SU-DHL-6 (cell line): ENCODE results near the gene AFAP1.

ENCODE experiments used
- CTCF ChIP-seq: fragments of 200-600 bp; sonication (generic); IDR thresholded peaks from one replicate; pipeline ENCODE4 v1.5.1; 2017; ENCODE audit warnings: antibody characterized with exemption, mild to moderate bottlenecking, low read length, moderate library complexity; ENCODE audit not compliant: insufficient read depth, poor library complexity, severe bottlenecking
- EZH2phosphoT487 ChIP-seq: fragments of 200-600 bp; sonication (generic), shearing (Covaris generic); conservative IDR thresholded peaks from 2 replicates; pipeline ENCODE4 v1.6.1; 2018; ENCODE audit warnings: mild to moderate bottlenecking, antibody characterized with exemption, low read length, moderate library complexity, mixed read lengths

GRCh38 chr4:7981738-7982394 is 42.2 kb upstream of the AFAP1 start:
- TF ChIP-seq CTCF (no peak), EZH2phosphoT487 (no peak)
